Lung (tissue), 12 donors: ENCODE results near the gene ASPSCR1. TPM values are rescaled to one million over a fixed set of nuclear protein-coding genes. Genes with fewer than 3 reads are reported as not detected.

ENCODE experiments used
- ATAC-seq: fragments of 200-7000 bp; cut with Tn5 transposase; one replicate; pipeline ENCODE4 v1.9.1; 2020; ENCODE audit warnings: moderate number of reproducible peaks; ENCODE audit not compliant: insufficient read depth, low FRiP score
- DNase-seq, 3 donors: peaks; one replicate each; pipeline ENCODE4 v3.0.0-alpha.2; 2013 to 2017
- H3K27ac ChIP-seq, 2 donors: one replicate each; pipeline ENCODE4 v1.5.1; 2013; ENCODE audit warnings: mild to moderate bottlenecking in 2 of 2, moderate library complexity in 2 of 2, control low read depth in 1 of 2, inconsistent platforms in 1 of 2, low read depth in 1 of 2, low read length in 1 of 2
- H3K27me3 ChIP-seq, 3 donors: one replicate each; pipeline ENCODE4 v1.5.1; 2013; ENCODE audit warnings: low read length in 2 of 3; ENCODE audit not compliant: control insufficient read depth in 3 of 3, insufficient read depth in 3 of 3
- H3K36me3 ChIP-seq, 4 donors: one replicate each; pipeline ENCODE4 v1.5.1; 2013; ENCODE audit warnings: low read length in 4 of 4, mild to moderate bottlenecking in 1 of 4, moderate library complexity in 1 of 4; ENCODE audit not compliant: control insufficient read depth in 4 of 4, insufficient read depth in 4 of 4
- H3K4me1 ChIP-seq, 5 donors: one replicate each; pipeline ENCODE4 v1.5.1; 2013; ENCODE audit warnings: low read length in 5 of 5, mild to moderate bottlenecking in 2 of 5, moderate library complexity in 1 of 5; ENCODE audit not compliant: control insufficient read depth in 5 of 5, insufficient read depth in 5 of 5
- H3K4me3 ChIP-seq: one replicate; pipeline ENCODE4 v1.5.1; 2013; ENCODE audit warnings: mild to moderate bottlenecking, control low read depth, moderate library complexity
- H3K9ac ChIP-seq, 2 donors: one replicate each; pipeline ENCODE4 v1.5.1; 2013; ENCODE audit warnings: low read length in 2 of 2, control low read depth in 1 of 2; ENCODE audit not compliant: insufficient read depth in 1 of 2
- H3K9me3 ChIP-seq, 4 donors: one replicate each; pipeline ENCODE4 v1.5.1; 2013; ENCODE audit warnings: low read length in 3 of 4, mild to moderate bottlenecking in 1 of 4, moderate library complexity in 1 of 4; ENCODE audit not compliant: control insufficient read depth in 4 of 4, insufficient read depth in 3 of 4
- WGBS, 2 donors: extraction: QIAGEN DNeasy Blood & Tissue Kit; methylation state at CpG; one replicate each; pipeline ENCODE4 v1.1.7; 2013; 5-methylcytosine and 5-hydroxymethylcytosine counted together
- polyA plus RNA-seq, 2 donors: library from polyadenylated mRNA; stranded (reverse); fragments of 200-250 nt; gene quantifications; one replicate each; pipeline ENCODE4 v1.2.1, GENCODE V29; 2013
- total RNA-seq, 2 donors: library from RNA; depleted of rRNA in 1 of 2; stranded (reverse); fragments of >200 nt in 1 of 2; gene quantifications; one replicate each; pipeline ENCODE4 v1.2.1, GENCODE V29; 2014 to 2021
- TF ChIP-seq, protein P1 (sequence below): IDR thresholded peaks from 2 replicates; pipeline ENCODE4 v1.5.1; 2012; ENCODE audit warnings: mild to moderate bottlenecking; ENCODE audit errors: control extremely low read depth, extremely low read depth
- donor health status: control.
- donor health status: control.
- donor health status: Bipolar disorder and iron deficiency.
- donor health status: healthy.
- donor health status: DM: yes; HTN: yes; CAD: no.

The ASPSCR1 gene
- total and polyA plus RNA-seq, 4 donors: 22.9 to 68.6 (median 42.4) TPM

DNA sequence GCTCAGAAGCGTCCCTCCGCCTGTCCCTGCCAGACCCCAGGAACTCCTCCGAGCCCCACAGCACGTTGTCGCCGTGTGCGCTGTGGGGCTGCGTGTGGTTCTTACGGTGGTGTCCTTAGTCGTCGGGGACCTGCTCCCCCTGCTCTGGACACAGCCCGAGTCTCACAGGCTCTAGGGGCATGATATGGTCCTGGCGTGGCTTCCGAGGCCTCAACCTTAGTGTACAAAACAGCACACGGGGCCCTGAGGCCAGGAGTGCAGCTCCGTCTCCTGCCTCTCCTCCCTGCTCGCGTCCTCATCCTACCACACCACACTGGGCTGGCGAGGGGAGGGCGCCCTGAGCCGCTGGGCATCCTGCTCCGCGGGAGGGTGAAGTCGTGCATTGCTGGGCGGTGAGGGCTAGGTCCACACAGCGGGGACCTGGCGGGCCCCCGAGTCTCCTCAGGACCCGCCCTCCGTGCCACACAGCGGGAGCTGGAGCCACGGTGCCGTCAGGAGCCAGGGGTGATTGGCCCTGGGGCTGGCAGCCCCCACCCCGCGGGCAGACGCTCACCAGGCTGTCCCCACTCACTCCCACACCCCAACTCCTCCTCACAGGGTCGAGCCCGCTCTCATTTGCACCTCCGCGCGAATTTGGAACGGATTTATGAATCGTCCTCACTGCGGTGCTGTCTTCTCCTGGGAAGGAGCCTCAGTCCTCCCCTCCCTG, 48.7 kb upstream of the ASPSCR1 start:
- no peak overlapping the region for H3K27ac ChIP-seq
- no peaks in the 10 kb centered on the region for H3K36me3 ChIP-seq
- no peaks in the 10 kb centered on the region for H3K9me3 ChIP-seq
- H3K4me3 ChIP-seq: peak overlapping the region; percentile 41
- H3K4me1 ChIP-seq: peaks cover 3 to 40% (median 19%) of the 10 kb centered on the region in 5 donors
- no peaks in the 10 kb centered on the region for H3K27me3 ChIP-seq
- H3K9ac ChIP-seq: no peak overlapping the region
- WGBS, 2 donors: 26 to 27% methylated on average over 35 to 44 of the region's 44 CpGs
- no peak for ATAC-seq
- peak in 1 of 3 donors; percentile 15 for DNase-seq
- TF ChIP-seq, protein P1, sequence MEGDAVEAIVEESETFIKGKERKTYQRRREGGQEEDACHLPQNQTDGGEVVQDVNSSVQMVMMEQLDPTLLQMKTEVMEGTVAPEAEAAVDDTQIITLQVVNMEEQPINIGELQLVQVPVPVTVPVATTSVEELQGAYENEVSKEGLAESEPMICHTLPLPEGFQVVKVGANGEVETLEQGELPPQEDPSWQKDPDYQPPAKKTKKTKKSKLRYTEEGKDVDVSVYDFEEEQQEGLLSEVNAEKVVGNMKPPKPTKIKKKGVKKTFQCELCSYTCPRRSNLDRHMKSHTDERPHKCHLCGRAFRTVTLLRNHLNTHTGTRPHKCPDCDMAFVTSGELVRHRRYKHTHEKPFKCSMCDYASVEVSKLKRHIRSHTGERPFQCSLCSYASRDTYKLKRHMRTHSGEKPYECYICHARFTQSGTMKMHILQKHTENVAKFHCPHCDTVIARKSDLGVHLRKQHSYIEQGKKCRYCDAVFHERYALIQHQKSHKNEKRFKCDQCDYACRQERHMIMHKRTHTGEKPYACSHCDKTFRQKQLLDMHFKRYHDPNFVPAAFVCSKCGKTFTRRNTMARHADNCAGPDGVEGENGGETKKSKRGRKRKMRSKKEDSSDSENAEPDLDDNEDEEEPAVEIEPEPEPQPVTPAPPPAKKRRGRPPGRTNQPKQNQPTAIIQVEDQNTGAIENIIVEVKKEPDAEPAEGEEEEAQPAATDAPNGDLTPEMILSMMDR: no peak

DNA sequence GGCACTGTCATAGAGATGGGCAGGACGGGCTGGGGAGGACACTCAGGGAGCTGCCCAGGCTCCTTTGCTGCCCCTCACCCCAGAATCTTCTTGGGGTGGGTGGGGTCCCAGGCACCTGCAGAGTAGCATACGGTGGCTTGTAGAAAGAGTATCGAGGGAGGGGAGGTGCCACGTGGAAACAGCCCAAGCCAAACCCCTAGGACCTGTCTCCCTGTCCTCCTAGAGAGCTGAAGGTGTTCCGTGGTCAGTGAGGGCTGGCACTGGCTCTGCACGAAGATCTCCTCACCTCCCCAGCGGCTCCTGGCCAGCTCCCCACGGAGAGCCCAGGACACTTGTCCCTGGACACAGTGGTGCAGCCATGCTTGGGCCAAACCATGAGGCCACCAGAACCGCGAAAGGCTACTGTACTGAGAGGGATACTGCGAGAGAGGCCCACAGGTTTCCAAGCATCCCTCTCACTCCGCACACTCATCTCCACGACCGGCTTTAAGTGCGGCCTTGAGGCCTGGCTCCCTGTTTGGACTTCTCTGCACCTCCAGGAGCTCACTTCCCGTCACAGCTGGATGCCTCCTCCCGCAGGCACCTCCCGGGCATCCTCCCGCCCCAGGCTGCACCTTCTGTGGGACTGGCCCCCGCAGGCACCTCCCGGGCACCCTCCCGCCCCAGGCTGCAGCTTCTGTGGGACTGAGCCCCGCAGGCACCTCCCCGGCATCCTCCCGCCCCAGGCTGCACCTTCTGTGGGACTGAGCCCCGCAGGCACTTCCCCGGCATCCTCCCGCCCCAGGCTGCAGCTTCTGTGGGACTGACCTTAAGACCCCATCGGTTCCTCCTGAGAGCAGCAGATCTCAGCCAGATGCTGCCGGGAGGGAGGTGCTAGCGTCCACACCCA, 47.9 kb upstream of the ASPSCR1 start:
- Histone ChIP-seq H3K4me3 (no peak overlapping the region), H3K9me3 (no peaks in the 10 kb centered on the region), H3K4me1 (peaks cover 0 to 34% (median 15%) of the 10 kb centered on the region in 5 donors), H3K9ac (no peak overlapping the region), H3K27me3 (no peaks in the 10 kb centered on the region), H3K36me3 (no peaks in the 10 kb centered on the region), H3K27ac (no peak overlapping the region)
- TF ChIP-seq, protein P1: no peak
- ATAC-seq: no peak
- 92 to 96% methylated on average over 31 of the region's 31 CpGs for WGBS, 2 donors
- DNase-seq: no peak

DNA sequence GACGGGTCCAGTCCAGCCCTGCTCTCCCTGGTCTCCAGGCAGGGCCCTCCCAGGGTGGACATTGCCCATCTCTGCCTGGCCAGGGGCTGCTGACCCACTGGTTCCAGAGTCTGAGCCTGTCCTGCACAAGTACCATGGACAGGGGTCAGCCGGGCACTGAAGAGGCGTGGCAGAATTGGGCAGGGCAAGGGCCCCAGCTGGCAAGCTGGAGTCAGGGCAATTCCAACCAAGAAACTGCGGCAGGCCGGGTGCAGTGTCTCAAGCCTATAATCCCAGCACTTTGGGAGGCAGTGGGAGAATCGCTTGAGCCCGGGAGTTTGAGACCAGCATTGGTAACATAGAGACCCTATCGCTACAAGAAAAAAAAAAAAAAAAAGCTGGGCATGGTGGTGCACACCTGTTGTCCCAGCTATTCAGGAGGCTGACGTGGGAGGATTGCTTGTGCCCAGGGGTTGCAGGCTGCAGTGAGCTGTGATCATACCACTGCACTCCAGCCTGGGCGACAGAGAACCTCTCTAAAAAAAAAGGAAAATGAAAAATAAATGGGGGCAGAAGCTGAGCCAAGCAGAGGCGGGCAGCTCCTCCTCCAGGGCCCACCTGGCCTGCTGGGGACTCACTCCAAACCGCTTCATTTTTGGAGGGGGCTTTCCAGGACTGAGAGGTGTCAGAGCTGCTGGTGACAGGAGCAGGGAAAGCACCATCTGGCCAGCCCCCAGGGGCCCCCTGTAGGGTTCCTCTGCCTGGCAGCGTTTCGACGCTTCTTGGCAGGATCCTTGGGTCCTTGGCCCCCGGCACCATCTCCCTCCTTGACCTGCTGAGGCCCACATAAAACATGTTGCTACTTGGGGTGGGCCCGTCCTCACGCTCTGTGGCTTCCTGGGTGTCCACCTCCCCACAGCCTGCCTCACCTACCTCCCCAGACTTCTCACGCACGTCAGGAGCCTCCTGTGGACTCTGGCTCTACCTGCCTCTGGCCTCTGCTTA, 47.0 kb upstream of the ASPSCR1 start:
- Histone ChIP-seq H3K9me3 (no peaks in the 10 kb centered on the region), H3K4me3 (no peak overlapping the region), H3K4me1 (peaks cover 0 to 34% (median 8%) of the 10 kb centered on the region in 5 donors), H3K27me3 (no peaks in the 10 kb centered on the region), H3K9ac (no peak overlapping the region), H3K36me3 (no peaks in the 10 kb centered on the region), H3K27ac (no peak overlapping the region)
- TF ChIP-seq, protein P1: no peak
- ATAC-seq (no peak), DNase-seq (no peak)
- WGBS, 2 donors: 67 to 69% methylated on average over 20 of the region's 20 CpGs
